D721Med (cell line): ENCODE measurements around the gene LINGO4.

ENCODE experiments used
- DNase-seq: peaks from one replicate; pipeline ENCODE4 v3.0.0; 2011; ENCODE audit warnings: low spot score; ENCODE audit not compliant: insufficient read length
- FAIRE-seq: peaks from 2 replicates; lab custom pipeline; 2011; peaks lifted over from hg19 to GRCh38; lab: Jason Lieb, UNC
- TF ChIP-seq, protein P1 (sequence below): IDR thresholded peaks from 2 replicates; pipeline ENCODE4 v1.5.1; 2012; ENCODE audit warnings: mild to moderate bottlenecking, control low read depth; ENCODE audit not compliant: insufficient read depth; ENCODE audit errors: missing control alignments

LINGO4 gene

DNA sequence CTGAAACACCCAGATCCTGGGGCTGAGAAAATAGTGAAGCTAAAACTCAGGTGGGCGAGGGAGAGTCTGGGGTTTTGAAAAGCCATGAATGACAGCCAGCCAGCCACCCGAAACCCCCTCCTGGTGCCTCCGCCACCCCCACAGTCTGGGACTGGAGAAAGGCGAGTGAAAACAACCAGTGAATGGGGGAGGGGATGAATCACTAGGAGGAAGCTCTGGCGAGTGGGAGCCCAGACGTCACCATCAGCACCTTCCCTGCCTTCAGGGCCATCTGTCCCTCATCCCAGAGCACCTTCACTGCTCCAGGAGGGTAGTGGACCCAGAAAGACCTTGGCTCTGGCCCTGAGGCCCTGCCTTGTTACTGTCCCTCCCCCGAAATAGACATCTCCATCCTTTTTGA is 17.2 kb upstream of the LINGO4 start:
- FAIRE-seq (no peak), DNase-seq (no peak)
- TF ChIP-seq, protein P1, sequence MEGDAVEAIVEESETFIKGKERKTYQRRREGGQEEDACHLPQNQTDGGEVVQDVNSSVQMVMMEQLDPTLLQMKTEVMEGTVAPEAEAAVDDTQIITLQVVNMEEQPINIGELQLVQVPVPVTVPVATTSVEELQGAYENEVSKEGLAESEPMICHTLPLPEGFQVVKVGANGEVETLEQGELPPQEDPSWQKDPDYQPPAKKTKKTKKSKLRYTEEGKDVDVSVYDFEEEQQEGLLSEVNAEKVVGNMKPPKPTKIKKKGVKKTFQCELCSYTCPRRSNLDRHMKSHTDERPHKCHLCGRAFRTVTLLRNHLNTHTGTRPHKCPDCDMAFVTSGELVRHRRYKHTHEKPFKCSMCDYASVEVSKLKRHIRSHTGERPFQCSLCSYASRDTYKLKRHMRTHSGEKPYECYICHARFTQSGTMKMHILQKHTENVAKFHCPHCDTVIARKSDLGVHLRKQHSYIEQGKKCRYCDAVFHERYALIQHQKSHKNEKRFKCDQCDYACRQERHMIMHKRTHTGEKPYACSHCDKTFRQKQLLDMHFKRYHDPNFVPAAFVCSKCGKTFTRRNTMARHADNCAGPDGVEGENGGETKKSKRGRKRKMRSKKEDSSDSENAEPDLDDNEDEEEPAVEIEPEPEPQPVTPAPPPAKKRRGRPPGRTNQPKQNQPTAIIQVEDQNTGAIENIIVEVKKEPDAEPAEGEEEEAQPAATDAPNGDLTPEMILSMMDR = no peak

DNA sequence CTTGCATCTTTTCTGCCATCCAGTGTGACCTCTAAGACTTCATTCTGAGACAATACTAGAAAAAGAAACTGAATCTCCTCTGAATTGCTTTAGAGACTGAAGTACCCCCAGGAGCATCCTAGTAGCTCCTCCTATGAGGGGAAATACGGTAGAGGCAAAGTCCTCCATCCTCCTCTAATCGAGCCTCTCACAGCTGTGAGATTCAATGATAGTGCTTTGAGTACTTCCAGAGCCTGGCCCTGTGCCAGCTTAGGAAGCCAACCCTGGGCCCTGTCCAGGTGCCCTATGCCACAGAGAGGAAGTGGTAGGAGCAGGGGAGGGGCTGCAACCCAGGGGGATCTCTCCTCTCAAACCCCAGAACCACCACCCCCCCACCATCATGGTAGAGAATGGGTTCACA is 15.7 kb upstream of the LINGO4 start:
- FAIRE-seq = no peak
- DNase-seq = no peak

DNA sequence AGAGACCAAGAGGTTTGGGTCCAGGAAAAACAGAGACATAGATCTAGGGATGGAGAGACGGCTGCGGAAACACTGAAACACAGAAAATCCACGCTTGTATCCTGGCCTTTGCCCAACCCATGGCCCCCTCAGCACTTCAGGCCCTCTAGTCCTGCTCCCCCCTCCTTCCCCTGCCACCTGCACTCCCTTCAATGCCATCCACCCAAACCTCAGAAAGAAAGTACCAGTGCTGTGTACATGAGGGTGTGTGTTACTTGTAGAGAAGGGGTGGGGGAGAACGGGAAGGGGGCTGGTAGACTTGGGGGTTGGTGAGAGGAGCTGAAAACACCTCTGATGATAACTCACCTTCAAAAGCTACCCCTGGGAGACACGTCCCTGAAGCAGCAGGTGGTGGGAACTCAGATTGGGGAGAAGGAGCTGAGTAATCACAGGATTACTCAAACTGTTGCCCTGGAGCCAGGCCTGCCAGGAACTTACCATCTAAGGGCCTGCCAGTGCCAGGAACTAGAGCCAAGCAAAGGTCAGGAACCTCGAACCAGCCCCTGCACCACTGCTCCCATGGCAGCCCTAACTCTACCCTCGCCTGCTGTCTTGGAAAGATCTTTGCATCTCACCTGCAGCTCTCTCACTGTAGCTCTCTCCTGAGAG is 14.9 kb upstream of the LINGO4 start:
- DNase-seq (no peak), FAIRE-seq (no peak)
- TF ChIP-seq, protein P1 = no peak

More for the DNA sequence above, 15.7 kb upstream of the LINGO4 start:
- TF ChIP-seq, protein P1 = no peak

DNA sequence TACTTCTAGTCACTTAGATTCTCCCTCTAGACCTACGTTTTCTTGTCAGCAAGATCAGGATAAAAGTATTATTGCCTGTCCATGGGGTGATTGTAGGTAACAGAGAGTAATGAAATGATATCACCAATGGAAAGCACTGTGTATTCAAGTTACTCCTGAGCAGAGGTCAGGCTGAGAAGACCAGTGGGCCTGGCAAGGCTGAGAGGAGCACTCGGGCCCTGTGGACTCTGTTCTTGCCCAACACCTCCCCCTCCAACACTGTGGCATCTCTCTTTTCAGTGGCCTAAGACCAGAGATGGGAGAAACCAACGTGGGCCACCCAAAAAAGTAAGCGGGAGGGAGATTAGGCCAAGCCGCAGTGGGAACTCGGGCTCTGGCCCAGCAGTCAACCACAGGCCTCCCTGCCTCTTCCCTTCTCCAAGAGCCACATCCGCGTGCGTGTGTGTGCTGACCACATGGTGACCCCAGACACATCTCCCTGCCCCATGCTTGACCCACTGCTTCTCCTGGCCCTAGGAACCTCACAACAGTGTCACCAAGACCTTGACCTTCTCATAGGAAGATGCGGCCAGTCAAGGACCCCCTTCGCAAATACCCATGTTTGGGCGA is 14.1 kb upstream of the LINGO4 start:
- TF ChIP-seq, protein P1 = no peak
- no peak for DNase-seq
- no peak for FAIRE-seq

DNA sequence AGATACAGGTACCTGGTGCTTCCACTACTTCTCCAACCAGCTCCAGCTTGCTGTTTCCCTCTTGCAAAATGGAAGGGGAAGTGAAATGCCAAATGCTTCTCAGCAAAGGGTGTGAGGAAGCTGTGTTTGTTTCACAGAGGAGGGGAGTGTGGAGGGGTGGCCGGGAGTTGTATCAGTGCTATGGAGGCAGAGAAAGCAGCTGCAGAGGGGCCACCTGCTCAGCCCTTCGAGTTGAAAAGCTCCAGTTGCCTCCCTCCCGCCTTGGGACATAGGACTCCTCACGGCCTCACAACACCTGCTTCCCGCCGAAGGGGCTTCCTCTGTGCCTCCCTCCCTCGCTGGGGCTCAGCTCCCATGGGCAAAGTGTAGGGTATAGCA is 12.1 kb upstream of the LINGO4 start:
- TF ChIP-seq, protein P1 = no peak
- FAIRE-seq (no peak), DNase-seq (no peak)

DNA sequence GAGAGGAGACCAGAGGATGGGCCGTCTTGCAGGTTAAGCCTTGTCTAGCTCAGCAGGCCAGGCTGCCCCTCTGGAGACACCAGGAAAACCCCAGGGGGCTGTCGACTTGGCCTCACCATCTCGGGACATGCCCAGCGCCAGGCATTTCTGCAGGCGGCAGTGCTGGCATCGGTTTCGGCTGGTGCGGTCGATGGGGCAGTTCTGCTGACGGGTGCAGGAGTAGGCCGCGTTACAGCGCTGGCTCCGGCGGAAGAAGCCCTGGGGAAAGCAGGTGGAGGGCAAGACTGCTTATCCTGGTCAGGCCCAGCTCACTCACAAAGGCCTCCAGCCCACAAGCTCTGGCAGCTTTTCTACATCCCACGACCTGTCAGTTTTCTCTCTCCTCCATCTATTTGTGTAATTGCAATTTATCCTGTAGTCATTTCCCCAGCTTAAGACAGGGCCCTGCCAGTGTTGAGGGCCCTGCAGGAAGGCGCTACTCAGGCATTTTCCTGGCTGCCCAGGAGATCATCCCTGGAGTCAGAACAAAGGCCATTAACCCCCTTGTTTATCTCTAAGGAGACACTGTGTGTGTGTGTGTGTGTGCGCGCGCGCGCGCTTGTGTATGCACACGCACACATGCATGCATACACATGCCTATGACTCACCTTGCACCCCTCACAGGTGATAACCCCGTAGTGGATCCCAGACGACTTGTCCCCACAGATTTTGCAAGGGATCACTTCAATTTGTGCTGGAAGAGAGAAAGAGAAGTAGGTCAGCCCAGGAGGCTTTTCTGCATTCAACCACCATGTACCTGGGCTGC is 11.5 kb upstream of the LINGO4 start:
- DNase-seq (no peak), FAIRE-seq (no peak)
- TF ChIP-seq, protein P1 = no peak
